PC-3 (cell line): ENCODE results near the gene ZYX. TPM values are rescaled to one million over a fixed set of nuclear protein-coding genes. Genes with fewer than 3 reads are reported as not detected.

Experiments
- ATAC-seq: fragments of 200-7000 bp; cut with Tn5 transposase; 2 replicates; pipeline ENCODE4 v1.9.1; 2020; ENCODE audit warnings: mild to moderate bottlenecking, moderate library complexity
- BruUV-seq: library from RNA; stranded (reverse); fragments of 400-500 nt; replicated peaks from 2 replicates; lab custom pipeline; 2021; lab: Mats Ljungman, UMichigan
- CTCF ChIA-PET: fragments of 300-600 bp; sonication (Branson Sonifier 250); formaldehyde crosslinking; loops from one replicate; lab custom pipeline; 2022; ENCODE audit warnings: antibody characterized with exemption; lab: Charles Lee
- POLR2A ChIA-PET: fragments of 300-600 bp; sonication (Branson Sonifier 250); formaldehyde crosslinking; loops from one replicate; lab custom pipeline; 2022; ENCODE audit warnings: antibody characterized with exemption; ENCODE audit not compliant: unreplicated experiment; lab: Charles Lee
- DNase-seq: peaks from one replicate; pipeline ENCODE4 v3.0.0-alpha.2; 2015
- H2AFZ ChIP-seq: fragments of 300-600 bp; sonication (generic); 2 replicates; pipeline ENCODE4 v1.6.0; 2016; ENCODE audit warnings: antibody characterized with exemption, low read length
- H3F3A ChIP-seq: fragments of 300-600 bp; sonication (generic); one replicate; pipeline ENCODE4 v1.6.0; 2017; ENCODE audit warnings: antibody characterized with exemption, low read length, control low read depth, mild to moderate bottlenecking; ENCODE audit not compliant: unreplicated experiment
- H3K27ac ChIP-seq: fragments of 300-600 bp; sonication (generic); 2 replicates; pipeline ENCODE4 v1.5.1; 2016; ENCODE audit warnings: mild to moderate bottlenecking, low read length
- H3K27me3 ChIP-seq: fragments of 300-600 bp; sonication (generic); 2 replicates; pipeline ENCODE4 v1.6.1; 2016; ENCODE audit warnings: low read length, mixed read lengths
- H3K36me3 ChIP-seq: fragments of 300-600 bp; sonication (generic); 2 replicates; pipeline ENCODE4 v1.6.1; 2016; ENCODE audit warnings: low read depth, mixed run types, low read length, mixed read lengths
- H3K4me1 ChIP-seq: fragments of 300-600 bp; sonication (generic); 2 replicates; pipeline ENCODE4 v1.5.1; 2016; ENCODE audit warnings: low read length; ENCODE audit not compliant: insufficient read depth
- H3K4me2 ChIP-seq: fragments of 300-600 bp; sonication (generic); 2 replicates; pipeline ENCODE4 v1.6.0; 2016; ENCODE audit warnings: low read length
- H3K4me3 ChIP-seq: fragments of 300-600 bp; sonication (generic); 2 replicates; pipeline ENCODE4 v1.5.1; 2016; ENCODE audit warnings: mild to moderate bottlenecking, low read length, mixed read lengths
- H3K79me2 ChIP-seq: fragments of 300-600 bp; sonication (generic); 2 replicates; pipeline ENCODE4 v1.6.1; 2017; ENCODE audit warnings: low read length, mixed read lengths
- H3K9ac ChIP-seq: fragments of 300-600 bp; sonication (generic); 2 replicates; pipeline ENCODE4 v1.6.0; 2016; ENCODE audit warnings: mild to moderate bottlenecking, low read length
- H3K9me2 ChIP-seq: fragments of 300-600 bp; sonication (generic); replicated peaks from 2 replicates; pipeline ENCODE4 v1.6.1; 2016; ENCODE audit warnings: mixed run types, low read length, mixed read lengths
- H3K9me3 ChIP-seq: fragments of 300-600 bp; sonication (generic); 2 replicates; pipeline ENCODE4 v1.6.1; 2016; ENCODE audit warnings: low read length, mixed read lengths
- H4K20me1 ChIP-seq: fragments of 300-600 bp; sonication (generic); 2 replicates; pipeline ENCODE4 v1.6.1; 2016; ENCODE audit warnings: low read length, mixed read lengths
- EZH2 ChIP-seq: fragments of 300-600 bp; sonication (generic); IDR thresholded peaks from one replicate; pipeline ENCODE4 v1.6.1; 2017; ENCODE audit warnings: antibody characterized with exemption, mild to moderate bottlenecking, low read length; ENCODE audit not compliant: unreplicated experiment
- EZH2phosphoT487 ChIP-seq: fragments of 300-600 bp; sonication (generic); IDR thresholded peaks from 2 replicates; pipeline ENCODE4 v1.6.1; 2018; ENCODE audit warnings: mild to moderate bottlenecking, antibody characterized with exemption, low read length, borderline replicate concordance
- intact Hi-C: fragments of 100-400 bp; cut with micrococcal nuclease; formaldehyde crosslinking; loops from 2 replicates; pipeline ENCODE4 v1.9.0; 2023
- total RNA-seq: library from RNA; depleted of rRNA; stranded (reverse); fragments of >200 nt; gene quantifications from 2 replicates; pipeline ENCODE4 v1.2.3, GENCODE V29; 2014
- TF ChIP-seq, protein P1 (sequence below): fragments of 300-600 bp; sonication (generic); conservative IDR thresholded peaks from 2 replicates; pipeline ENCODE4 v1.5.1; 2017; ENCODE audit warnings: antibody characterized with exemption, low read depth, mild to moderate bottlenecking, low read length

ZYX gene
- total RNA-seq, 1 experiment from 2014 or later = 108 TPM

DNA sequence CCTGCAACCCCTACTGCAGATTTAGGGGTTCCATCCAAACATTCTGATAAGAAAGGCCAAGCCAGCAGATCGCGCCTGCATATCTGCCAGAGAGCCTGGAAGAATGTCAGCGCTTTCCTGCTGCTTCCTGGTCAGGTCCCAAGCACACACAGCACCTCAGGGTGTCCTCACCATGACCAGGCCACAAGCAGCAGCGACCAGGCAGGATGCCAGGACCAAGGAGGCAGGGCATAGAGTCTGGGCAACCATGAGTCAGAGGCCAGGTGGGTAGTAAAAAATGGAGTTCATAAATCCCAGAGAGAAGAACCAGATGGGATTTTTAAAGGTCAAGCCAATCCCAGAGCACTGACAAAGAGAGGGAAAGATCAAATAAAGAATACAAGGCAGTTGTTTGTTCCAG, 13.2 kb upstream of the ZYX start:
- no TSS peak for BruUV-seq
- DNase-seq = peak; percentile 94
- peak overlapping the region; percentile 48 for H3K4me2 ChIP-seq
- POLR2A ChIA-PET = no interaction called here
- no peaks in the 10 kb centered on the region for H4K20me1 ChIP-seq
- peak overlapping the region; percentile 73 for H3K27ac ChIP-seq
- CTCF ChIA-PET = no interaction called here
- H3K36me3 ChIP-seq = no peaks in the 10 kb centered on the region
- H3K9me3 ChIP-seq = no peaks in the 10 kb centered on the region
- H3K79me2 ChIP-seq = no peaks in the 10 kb centered on the region
- no peak for TF ChIP-seq EZH2phosphoT487
- TF ChIP-seq, protein P1, sequence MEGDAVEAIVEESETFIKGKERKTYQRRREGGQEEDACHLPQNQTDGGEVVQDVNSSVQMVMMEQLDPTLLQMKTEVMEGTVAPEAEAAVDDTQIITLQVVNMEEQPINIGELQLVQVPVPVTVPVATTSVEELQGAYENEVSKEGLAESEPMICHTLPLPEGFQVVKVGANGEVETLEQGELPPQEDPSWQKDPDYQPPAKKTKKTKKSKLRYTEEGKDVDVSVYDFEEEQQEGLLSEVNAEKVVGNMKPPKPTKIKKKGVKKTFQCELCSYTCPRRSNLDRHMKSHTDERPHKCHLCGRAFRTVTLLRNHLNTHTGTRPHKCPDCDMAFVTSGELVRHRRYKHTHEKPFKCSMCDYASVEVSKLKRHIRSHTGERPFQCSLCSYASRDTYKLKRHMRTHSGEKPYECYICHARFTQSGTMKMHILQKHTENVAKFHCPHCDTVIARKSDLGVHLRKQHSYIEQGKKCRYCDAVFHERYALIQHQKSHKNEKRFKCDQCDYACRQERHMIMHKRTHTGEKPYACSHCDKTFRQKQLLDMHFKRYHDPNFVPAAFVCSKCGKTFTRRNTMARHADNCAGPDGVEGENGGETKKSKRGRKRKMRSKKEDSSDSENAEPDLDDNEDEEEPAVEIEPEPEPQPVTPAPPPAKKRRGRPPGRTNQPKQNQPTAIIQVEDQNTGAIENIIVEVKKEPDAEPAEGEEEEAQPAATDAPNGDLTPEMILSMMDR = no peak
- no peak for TF ChIP-seq EZH2
- H3K9me2 ChIP-seq = no peaks in the 10 kb centered on the region
- peak; percentile 93 for ATAC-seq
- H3K4me1 ChIP-seq = peaks cover 41% of the 10 kb centered on the region
- H3K4me3 ChIP-seq = no peak overlapping the region
- H3F3A ChIP-seq = no peaks in the 10 kb centered on the region
- intact Hi-C loops = no loop called here
- H3K27me3 ChIP-seq = peaks cover 8% of the 10 kb centered on the region
- peak overlapping the region; percentile 44; the same call in 1 of the 2 replicates for H2AFZ ChIP-seq
- H3K9ac ChIP-seq = no peak overlapping the region

DNA sequence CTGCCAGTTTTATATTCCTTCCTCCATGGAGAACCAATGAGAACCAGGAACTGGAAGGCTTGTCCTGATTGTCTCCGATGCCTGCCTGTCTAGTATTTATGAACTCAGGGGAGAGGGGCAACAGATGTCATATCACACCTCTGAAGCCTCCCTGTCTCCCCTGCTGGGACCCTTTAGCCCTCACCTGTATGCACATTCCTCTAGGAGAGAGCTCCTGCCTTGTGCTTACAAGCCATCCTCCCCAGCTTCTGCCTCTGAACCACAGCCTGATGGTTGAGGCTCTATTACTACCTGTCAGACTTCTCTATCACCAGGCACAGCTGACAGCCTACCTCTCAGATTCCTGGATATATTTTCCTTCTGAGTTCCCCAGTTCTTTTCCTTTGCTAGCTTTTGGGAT, 12.8 kb upstream of the ZYX start:
- BruUV-seq = no TSS peak
- Histone ChIP-seq H3K9me3 (no peaks in the 10 kb centered on the region), H4K20me1 (no peaks in the 10 kb centered on the region), H3K27ac (peak overlapping the region; percentile 73), H2AFZ (no peak overlapping the region), H3K4me1 (peaks cover 41% of the 10 kb centered on the region), H3K4me3 (no peak overlapping the region), H3K9me2 (no peaks in the 10 kb centered on the region), H3K27me3 (peaks cover 4% of the 10 kb centered on the region), H3K9ac (peak overlapping the region; percentile 13; the same call in 1 of the 2 replicates), H3K79me2 (no peaks in the 10 kb centered on the region), H3K36me3 (no peaks in the 10 kb centered on the region), H3F3A (no peaks in the 10 kb centered on the region), H3K4me2 (peak overlapping the region; percentile 12; the same call in 1 of the 2 replicates)
- TF ChIP-seq EZH2 = no peak
- no peak for TF ChIP-seq EZH2phosphoT487
- TF ChIP-seq, protein P1 = no peak
- no peak for DNase-seq
- POLR2A ChIA-PET = interaction anchor here (0.7 kb wide), 1 partner anchor 32 kb away, joined by 4 read pairs; no protein-coding TSS in a partner anchor
- CTCF ChIA-PET = no interaction called here
- intact Hi-C loops = no loop called here
- peak; percentile 7 for ATAC-seq
